ENCODE data around the gene TCAIM.

GRCh38 chr3:44340058-44340395 is 1.5 kb downstream of the TCAIM start:
- no peak for TF ChIP-seq CTCF (IDR thresholded peaks at IDR 0.05; ENCODE audit: borderline replicate concordance, extremely low read depth, low read length, poor library complexity, severe bottlenecking)
- TF ChIP-seq EZH2 (IDR thresholded peaks at IDR 0.05; ENCODE audit: borderline replicate concordance, low read depth, low read length, severe bottlenecking): no peak
